ENCODE data around the gene PRKCE. TPM values are rescaled to one million over a fixed set of nuclear protein-coding genes. Genes with fewer than 3 reads are reported as not detected.

The PRKCE gene
- total RNA-seq, 1 experiment from 2014 or later = 12.1 TPM

GRCh38 chr2:46193855-46194254, 542.4 kb downstream of the PRKCE start:
- Mint-ChIP-seq H3K27me3 (ENCODE audit: insufficient read depth, unreplicated experiment) (no peaks in the 10 kb centered on the region), H3K4me3 (ENCODE audit: unreplicated experiment) (no peak overlapping the region), H3K9me3 (ENCODE audit: unreplicated experiment) (no peaks in the 10 kb centered on the region), H3K4me1 (ENCODE audit: insufficient read depth, unreplicated experiment) (peaks cover 6% of the 10 kb centered on the region), H3K36me3 (ENCODE audit: insufficient read depth, unreplicated experiment) (peaks cover under 1% of the 10 kb centered on the region), H3K27ac (ENCODE audit: low read depth, unreplicated experiment) (no peak overlapping the region)
- ChIA-PET CTCF (interaction anchor here (1.4 kb wide), 1 partner anchor 8 kb away, joined by 5 read pairs; no protein-coding TSS in a partner anchor), POLR2A (interaction anchor here (0.8 to 1.1 kb wide), 2 partner anchors 11 to 14 kb away, joined by 3 to 4 read pairs; no protein-coding TSS in a partner anchor)
- no peak for DNase-seq (ENCODE audit: unreplicated experiment)
- intact Hi-C loops (cut with micrococcal nuclease) = no loop called here
- no TSS peak for BruUV-seq (replicated peaks)
- TF ChIP-seq, protein P1, sequence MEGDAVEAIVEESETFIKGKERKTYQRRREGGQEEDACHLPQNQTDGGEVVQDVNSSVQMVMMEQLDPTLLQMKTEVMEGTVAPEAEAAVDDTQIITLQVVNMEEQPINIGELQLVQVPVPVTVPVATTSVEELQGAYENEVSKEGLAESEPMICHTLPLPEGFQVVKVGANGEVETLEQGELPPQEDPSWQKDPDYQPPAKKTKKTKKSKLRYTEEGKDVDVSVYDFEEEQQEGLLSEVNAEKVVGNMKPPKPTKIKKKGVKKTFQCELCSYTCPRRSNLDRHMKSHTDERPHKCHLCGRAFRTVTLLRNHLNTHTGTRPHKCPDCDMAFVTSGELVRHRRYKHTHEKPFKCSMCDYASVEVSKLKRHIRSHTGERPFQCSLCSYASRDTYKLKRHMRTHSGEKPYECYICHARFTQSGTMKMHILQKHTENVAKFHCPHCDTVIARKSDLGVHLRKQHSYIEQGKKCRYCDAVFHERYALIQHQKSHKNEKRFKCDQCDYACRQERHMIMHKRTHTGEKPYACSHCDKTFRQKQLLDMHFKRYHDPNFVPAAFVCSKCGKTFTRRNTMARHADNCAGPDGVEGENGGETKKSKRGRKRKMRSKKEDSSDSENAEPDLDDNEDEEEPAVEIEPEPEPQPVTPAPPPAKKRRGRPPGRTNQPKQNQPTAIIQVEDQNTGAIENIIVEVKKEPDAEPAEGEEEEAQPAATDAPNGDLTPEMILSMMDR (IDR thresholded peaks at IDR 0.05; ENCODE audit: unreplicated experiment) = no peak

DNA sequence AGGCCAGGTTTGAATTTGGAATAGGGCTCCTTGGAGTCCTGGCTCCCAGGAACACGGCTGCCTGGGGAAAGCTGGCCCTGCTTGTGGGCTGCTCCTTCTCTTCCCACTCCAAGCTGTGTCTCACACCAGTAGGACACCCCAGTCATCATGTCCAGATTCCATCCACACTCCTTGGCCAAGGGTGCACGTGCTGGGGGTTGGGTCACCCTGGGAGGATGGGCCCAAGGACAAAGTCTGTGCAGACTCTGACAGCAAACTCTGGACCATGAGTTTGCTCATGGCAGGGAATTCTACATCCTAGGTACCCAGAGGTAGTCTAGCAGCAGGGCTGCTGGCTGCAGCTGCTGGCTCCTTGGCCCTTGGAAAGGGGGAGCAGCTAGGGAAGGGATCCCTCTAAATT, 543.4 kb downstream of the PRKCE start:
- TF ChIP-seq, protein P1 (IDR thresholded peaks at IDR 0.05; ENCODE audit: unreplicated experiment) = no peak
- ChIA-PET CTCF (no interaction called here), POLR2A (interaction anchor here (0.6 to 1.1 kb wide), 3 partner anchors 15 to 194 kb away, joined by 3 to 4 read pairs (median 4); no protein-coding TSS in a partner anchor)
- H3K27ac Mint-ChIP-seq (ENCODE audit: low read depth, unreplicated experiment) = no peak overlapping the region
- H3K27me3 Mint-ChIP-seq (ENCODE audit: insufficient read depth, unreplicated experiment) = no peaks in the 10 kb centered on the region
- H3K36me3 Mint-ChIP-seq (ENCODE audit: insufficient read depth, unreplicated experiment) = no peaks in the 10 kb centered on the region
- no peaks in the 10 kb centered on the region for H3K9me3 Mint-ChIP-seq (ENCODE audit: unreplicated experiment)
- BruUV-seq (replicated peaks) = no TSS peak
- H3K4me3 Mint-ChIP-seq (ENCODE audit: unreplicated experiment) = no peak overlapping the region
- no peak for DNase-seq (ENCODE audit: unreplicated experiment)
- H3K4me1 Mint-ChIP-seq (ENCODE audit: insufficient read depth, unreplicated experiment) = peaks cover 6% of the 10 kb centered on the region
- intact Hi-C loops (cut with micrococcal nuclease) = no loop called here

GRCh38 chr2:46195819-46196218, 544.3 kb downstream of the PRKCE start:
- TF ChIP-seq, protein P1 (IDR thresholded peaks at IDR 0.05; ENCODE audit: unreplicated experiment) = no peak
- ChIA-PET POLR2A (interaction anchor here (0.6 kb wide), 2 partner anchors 50 to 1434 kb away, joined by 3 to 4 read pairs; no protein-coding TSS in a partner anchor), CTCF (no interaction called here)
- Mint-ChIP-seq H3K36me3 (ENCODE audit: insufficient read depth, unreplicated experiment) (no peaks in the 10 kb centered on the region), H3K4me3 (ENCODE audit: unreplicated experiment) (no peak overlapping the region), H3K27me3 (ENCODE audit: insufficient read depth, unreplicated experiment) (no peaks in the 10 kb centered on the region), H3K4me1 (ENCODE audit: insufficient read depth, unreplicated experiment) (peaks cover 6% of the 10 kb centered on the region), H3K9me3 (ENCODE audit: unreplicated experiment) (no peaks in the 10 kb centered on the region), H3K27ac (ENCODE audit: low read depth, unreplicated experiment) (no peak overlapping the region)
- no TSS peak for BruUV-seq (replicated peaks)
- DNase-seq (ENCODE audit: unreplicated experiment) = no peak
- intact Hi-C loops (cut with micrococcal nuclease) = no loop called here

GRCh38 chr2:46196871-46197462, 545.5 kb downstream of the PRKCE start:
- no TSS peak for BruUV-seq (replicated peaks)
- ChIA-PET CTCF (no interaction called here), POLR2A (no interaction called here)
- Mint-ChIP-seq H3K4me1 (ENCODE audit: insufficient read depth, unreplicated experiment) (peaks cover 6% of the 10 kb centered on the region), H3K27ac (ENCODE audit: low read depth, unreplicated experiment) (no peak overlapping the region), H3K9me3 (ENCODE audit: unreplicated experiment) (no peaks in the 10 kb centered on the region), H3K27me3 (ENCODE audit: insufficient read depth, unreplicated experiment) (no peaks in the 10 kb centered on the region), H3K36me3 (ENCODE audit: insufficient read depth, unreplicated experiment) (peaks cover 7% of the 10 kb centered on the region), H3K4me3 (ENCODE audit: unreplicated experiment) (no peak overlapping the region)
- TF ChIP-seq, protein P1 (IDR thresholded peaks at IDR 0.05; ENCODE audit: unreplicated experiment) = no peak
- intact Hi-C loops (cut with micrococcal nuclease) = no loop called here
- DNase-seq (ENCODE audit: unreplicated experiment) = no peak

Data from MCF 10A (cell line).